ENCODE measurements around the gene MAP1B.

The MAP1B gene

DNA sequence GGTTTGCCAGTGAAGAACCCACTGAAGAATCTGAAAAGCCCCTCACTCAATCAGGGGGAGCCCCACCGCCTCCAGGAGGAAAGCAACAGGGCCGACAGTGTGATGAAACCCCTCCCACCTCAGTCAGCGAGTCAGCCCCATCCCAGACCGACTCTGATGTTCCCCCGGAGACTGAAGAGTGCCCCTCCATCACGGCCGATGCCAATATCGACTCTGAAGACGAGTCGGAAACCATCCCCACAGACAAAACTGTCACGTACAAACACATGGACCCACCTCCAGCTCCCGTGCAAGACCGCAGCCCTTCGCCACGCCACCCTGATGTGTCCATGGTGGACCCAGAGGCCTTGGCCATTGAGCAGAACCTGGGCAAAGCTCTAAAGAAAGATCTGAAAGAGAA is 92.4 kb downstream of the MAP1B start:
- no peak for DNase-seq

GRCh38 chr5:72202331-72202825 is 95.1 kb downstream of the MAP1B start:
- DNase-seq, result no peak

GRCh38 chr5:72203251-72203845 is 96.1 kb downstream of the MAP1B start:
- DNase-seq, result no peak

- no peak for DNase-seq
Observed at GRCh38 chr5:72204946-72205345, 97.7 kb downstream of the MAP1B start.

GRCh38 chr5:72205431-72206009 is 98.2 kb downstream of the MAP1B start:
- no peak for DNase-seq

DNA sequence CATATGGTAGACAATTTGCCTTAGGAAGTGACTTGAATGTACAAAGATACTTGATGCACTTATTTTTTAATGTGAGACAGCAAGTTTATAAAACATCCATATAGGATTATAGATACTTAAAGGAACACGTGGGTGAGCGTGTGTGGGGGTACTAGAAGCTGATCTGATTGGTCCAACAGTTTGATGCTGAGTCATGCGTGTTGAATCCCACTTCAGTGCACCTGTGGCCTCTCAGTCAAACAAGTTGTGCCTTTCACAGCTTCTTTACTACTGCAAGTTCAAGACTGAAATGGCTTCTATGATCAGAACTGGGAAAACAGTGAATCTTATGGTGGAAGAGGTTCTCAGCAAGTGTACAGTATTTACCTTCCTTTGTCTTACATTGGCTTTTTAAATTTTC is 98.9 kb downstream of the MAP1B start:
- no peak for DNase-seq

- no peak for DNase-seq
Observed at GRCh38 chr5:72206994-72207393, 99.7 kb downstream of the MAP1B start.

DNA sequence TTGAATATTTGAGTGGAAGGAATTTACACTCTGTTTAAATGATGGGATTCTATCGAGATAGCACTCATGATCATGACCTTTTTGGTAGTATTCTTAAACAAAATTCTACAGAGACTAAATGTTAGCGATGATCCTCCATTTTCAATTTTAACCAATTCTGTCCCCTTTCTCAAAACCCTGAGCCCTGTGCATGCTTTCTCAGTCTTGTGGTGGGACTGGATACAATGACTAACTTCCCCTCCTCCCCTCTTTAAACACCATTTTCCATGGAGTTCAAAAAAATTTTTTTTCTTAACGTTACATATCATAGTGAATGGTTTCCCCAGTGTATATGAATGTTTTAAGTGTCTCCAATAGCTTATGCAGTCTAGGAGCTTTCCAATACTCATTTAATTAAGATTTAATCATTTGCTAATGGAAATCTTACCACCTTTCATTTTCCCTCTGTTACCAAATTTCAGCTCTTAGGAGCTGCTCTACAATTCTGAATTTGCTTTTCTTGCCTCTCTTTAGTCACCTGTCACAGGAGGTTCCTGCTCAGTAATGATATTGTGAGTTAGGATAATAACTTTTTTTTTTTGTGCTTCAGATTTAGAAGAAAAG is 101.2 kb downstream of the MAP1B start:
- DNase-seq, result no peak

GRCh38 chr5:72209147-72210115 is 102.2 kb downstream of the MAP1B start:
- no peak for DNase-seq

DNA sequence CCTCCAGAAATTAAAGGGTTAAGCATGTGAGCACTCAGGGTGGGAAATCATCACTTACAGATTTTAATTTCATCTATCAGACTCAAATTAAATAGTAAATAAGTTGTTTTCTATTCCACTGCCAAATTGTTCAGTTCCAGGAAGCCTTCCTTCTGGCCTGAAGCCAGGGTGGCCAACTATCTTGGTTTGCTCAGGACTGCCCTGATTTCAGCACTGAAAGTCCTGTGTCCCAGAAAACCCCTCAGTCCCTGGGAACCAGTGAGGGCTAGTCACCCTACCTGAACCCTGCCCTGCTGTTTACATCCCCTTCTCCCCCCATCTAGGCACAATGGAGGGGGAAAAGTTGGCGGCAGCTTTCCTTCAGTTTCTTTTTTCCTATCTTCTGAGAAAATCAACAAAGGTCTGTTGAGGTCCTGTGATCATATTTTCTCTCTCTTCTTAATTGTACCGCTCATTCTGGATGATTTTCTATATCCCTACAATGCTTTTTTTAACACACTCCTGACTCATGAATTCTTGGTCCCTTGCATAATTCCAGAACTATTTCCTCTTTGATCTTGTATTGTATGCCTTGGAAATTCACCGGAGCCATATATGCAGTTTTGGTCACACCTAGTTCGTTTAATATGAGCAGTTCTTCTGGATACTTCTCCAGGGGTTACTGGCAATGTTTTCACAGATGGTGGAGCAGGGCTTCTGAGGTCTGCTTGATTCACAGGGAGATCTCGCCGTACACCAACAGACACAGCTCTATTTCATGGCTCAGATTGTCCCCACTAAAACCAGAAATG is 103.8 kb downstream of the MAP1B start:
- DNase-seq, result no peak

DNA sequence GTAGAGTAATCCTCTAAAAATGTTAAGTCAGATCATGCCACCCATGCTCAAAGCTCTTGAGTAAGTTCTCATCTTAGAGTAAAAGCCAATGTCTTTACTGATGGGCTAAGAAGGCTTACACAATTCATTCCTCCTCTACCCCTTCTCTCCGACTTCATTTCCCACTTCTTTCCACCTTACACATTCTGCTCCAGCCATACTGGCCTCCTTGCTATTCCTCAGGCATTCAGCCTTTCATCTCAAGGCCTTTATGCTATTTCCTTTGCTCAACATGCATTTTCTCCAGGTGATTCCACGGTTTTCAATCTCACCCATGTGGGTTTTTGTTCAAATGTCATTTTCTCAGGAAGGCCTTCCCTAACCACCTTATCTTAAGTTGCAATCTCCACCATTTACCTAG is 104.9 kb downstream of the MAP1B start:
- DNase-seq, result no peak

GRCh38 chr5:72213482-72213881 is 106.2 kb downstream of the MAP1B start:
- DNase-seq, result no peak

DNA sequence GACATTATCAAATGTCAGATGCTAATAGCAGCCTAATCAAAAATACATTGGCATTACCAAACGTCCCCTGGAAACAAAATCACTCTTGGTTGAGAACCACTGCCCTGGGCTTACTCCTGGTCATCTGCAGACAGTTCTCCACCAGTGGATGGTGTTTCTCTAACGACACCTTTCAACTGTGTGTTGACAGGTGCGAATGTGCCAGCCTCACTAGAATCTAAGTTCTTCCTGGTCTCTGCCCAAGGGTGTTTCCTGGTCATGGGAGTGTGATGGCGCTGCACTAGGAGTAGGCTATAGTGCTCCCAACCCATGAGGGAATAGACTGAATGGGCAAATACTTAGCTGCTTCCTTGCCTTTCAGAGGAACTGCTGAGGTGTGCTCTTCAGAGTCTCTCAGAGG is 106.9 kb downstream of the MAP1B start:
- DNase-seq, result no peak

DNA sequence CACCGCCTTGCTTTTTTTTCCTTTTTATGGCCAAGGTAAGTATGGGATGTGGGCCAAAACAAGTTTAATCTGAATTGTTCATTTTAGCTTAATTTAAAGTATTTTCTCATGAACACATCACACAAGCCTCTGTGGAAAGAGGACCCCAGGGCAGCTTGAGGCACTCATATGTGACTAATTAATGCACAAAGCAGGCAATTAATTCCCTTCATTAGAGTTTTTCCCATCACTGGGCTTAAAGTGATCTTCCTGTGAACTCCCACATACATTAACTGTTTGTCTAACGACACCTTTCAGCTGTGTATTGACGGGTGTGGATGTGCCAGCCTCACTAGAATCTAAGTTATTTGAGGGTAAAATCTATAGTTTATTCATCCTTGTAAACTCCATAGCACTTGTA is 109.5 kb downstream of the MAP1B start:
- DNase-seq, result no peak

- no peak for DNase-seq
Observed at GRCh38 chr5:72221099-72221498, 113.8 kb downstream of the MAP1B start.

GRCh38 chr5:72221541-72221940 is 114.3 kb downstream of the MAP1B start:
- no peak for DNase-seq

GRCh38 chr5:72222521-72222920 is 115.2 kb downstream of the MAP1B start:
- DNase-seq, result no peak

- DNase-seq, result no peak
Observed at GRCh38 chr5:72223371-72223770, 116.1 kb downstream of the MAP1B start.

DNA sequence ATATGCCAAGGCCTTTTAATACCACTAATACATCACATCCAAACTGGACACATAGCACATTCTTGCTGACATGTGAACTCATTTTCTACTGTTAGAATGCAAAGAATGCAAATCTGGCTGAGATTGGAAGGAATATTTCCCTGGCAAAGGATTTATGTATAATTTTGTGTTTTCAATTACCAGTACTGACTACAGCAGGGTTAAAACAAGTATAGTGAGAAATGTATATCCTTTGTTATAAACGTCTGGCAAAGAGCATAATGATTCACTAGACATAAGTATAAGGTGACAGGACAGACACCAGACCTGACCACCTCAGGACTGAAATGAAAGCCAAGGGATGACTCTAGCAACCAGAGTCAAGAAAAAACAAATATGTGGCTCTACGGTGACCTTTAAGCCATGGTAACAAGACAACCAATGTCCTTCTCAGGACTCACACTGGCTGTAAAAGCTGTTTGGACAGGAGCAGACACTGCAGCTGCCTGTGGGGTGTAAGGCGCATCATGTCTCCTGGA is 117.7 kb downstream of the MAP1B start:
- DNase-seq, result no peak

DNA sequence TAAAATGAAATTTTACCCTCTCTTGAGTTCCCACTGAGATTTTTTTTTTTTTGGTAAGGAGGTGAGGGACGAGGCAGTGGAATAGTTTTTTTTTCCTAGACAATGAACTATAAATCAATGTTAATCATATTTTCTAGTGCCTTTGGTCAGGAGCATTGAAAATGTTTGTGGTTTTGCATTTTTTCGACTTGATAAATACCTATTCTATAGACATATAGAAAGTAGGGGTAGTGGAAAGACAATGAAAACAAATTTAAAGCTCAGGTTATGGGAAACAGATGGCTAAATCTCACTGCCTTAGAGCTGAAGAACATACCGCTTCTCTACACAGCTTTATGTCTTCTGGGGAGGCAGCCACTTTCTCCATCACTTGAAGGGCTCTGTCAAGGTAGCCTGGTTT is 118.5 kb downstream of the MAP1B start:
- DNase-seq, result no peak

GRCh38 chr5:72226950-72227349 is 119.7 kb downstream of the MAP1B start:
- no peak for DNase-seq

DNA sequence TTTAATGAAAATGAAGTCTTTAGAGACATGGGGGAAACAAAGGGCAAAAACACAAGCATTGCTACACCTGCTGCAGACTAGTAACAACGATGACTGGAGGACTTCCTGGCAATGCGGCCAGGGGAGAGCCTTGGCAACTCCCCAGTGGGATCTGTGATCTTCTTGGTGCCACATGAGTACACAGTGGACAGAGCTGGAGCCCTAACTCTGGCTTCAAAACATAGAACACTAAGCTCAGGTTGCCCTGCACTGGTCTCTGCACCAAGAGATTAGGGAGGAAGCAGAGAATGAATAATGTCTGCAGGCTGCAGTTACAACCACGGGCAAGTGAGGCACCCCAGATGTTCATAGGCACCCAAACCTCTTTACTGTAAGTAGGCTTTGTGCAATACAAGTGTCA is 121.7 kb downstream of the MAP1B start:
- DNase-seq, result no peak

Measured in SIG-M5 (cell line).